ENCODE data around the gene CCDC187. TPM values are rescaled to one million over a fixed set of nuclear protein-coding genes. Genes with fewer than 3 reads are reported as not detected.

Gene CCDC187
- total RNA-seq, 1 donor from 2014 or later: not detected

DNA sequence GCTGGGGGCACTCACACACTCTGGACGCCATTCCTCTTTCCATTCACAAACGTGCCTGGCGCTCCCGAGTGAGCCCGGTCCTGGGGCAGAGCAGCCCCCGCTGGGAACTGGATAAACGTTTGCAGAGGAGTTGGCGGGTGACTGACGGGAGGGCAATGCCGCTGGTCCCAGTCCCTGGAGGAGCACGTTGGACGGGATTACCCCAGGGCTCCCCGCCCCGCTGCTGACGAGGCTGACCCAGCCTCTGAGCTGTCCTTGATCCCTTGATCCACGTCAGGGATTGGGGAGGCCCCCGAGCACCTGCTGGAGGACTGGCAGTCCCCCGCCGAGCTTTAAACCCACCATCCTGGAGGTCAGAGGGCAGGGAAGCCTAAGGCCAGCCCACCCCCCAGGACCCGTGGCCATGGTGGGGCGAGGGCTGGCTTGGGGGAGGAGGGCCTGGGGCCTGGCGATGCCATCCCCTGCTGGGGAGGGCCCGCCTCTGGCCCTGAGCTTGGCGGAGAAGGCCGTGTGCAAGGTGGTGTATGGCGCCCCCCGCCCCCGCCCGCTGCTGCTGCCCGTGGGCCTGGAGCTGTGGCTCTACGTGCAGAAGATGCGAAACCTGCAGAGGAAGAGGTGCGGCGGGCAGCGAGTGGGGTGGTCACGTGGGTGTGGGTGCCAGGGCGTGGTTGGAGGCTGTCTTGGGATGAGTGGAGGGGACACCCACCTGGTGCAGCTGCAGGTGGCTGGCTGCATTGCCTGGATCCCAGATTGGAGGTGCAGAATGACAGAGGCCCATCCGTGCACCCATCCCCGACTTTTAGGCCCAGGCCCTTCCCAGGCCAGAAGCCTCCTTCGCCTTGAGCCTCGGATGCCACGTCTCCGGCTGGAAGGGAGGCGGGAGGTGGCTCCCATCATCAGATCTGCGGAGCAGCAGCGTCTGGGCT, 27.9 kb upstream of the CCDC187 start:
- H3K9me3 Mint-ChIP-seq (ENCODE audit: low read depth): no peaks in the 10 kb centered on the region
- peaks cover 17% of the 10 kb centered on the region for H3K4me1 Mint-ChIP-seq (ENCODE audit: low read depth)
- no peaks in the 10 kb centered on the region for H3K27me3 Mint-ChIP-seq (ENCODE audit: low read depth)
- DNase-seq (ENCODE audit: low spot score): no peak
- TF ChIP-seq, protein P1, sequence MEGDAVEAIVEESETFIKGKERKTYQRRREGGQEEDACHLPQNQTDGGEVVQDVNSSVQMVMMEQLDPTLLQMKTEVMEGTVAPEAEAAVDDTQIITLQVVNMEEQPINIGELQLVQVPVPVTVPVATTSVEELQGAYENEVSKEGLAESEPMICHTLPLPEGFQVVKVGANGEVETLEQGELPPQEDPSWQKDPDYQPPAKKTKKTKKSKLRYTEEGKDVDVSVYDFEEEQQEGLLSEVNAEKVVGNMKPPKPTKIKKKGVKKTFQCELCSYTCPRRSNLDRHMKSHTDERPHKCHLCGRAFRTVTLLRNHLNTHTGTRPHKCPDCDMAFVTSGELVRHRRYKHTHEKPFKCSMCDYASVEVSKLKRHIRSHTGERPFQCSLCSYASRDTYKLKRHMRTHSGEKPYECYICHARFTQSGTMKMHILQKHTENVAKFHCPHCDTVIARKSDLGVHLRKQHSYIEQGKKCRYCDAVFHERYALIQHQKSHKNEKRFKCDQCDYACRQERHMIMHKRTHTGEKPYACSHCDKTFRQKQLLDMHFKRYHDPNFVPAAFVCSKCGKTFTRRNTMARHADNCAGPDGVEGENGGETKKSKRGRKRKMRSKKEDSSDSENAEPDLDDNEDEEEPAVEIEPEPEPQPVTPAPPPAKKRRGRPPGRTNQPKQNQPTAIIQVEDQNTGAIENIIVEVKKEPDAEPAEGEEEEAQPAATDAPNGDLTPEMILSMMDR (IDR thresholded peaks at IDR 0.05): no peak
- no peak overlapping the region for H3K27ac Mint-ChIP-seq (ENCODE audit: unreplicated experiment)
- H3K4me3 Mint-ChIP-seq (ENCODE audit: unreplicated experiment): no peak overlapping the region
- H3K36me3 Mint-ChIP-seq (ENCODE audit: low read depth): no peaks in the 10 kb centered on the region

DNA sequence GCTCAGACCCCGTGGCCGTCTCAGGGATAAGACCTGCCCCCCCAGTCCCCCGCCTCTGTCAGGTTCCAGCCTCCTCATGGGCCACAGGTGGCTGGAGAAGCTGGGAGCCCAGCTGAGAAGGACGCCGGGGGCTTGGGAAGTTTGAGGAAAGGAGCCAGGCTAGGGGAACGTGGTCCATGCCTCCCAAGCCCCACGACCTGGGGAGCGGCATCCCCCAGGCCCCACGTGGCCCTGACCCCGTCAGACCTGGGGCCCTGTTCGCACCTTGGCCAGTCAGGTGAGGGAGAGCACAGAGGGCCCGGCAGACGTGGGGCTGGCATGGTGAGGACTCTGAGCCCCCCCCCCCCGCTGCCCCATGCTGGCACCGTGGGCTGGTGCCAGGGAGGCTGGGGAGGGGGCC, 27.1 kb upstream of the CCDC187 start:
- H3K27me3 Mint-ChIP-seq (ENCODE audit: low read depth): no peaks in the 10 kb centered on the region
- TF ChIP-seq, protein P1 (IDR thresholded peaks at IDR 0.05): no peak
- no peaks in the 10 kb centered on the region for H3K36me3 Mint-ChIP-seq (ENCODE audit: low read depth)
- H3K4me3 Mint-ChIP-seq (ENCODE audit: unreplicated experiment): no peak overlapping the region
- DNase-seq (ENCODE audit: low spot score): no peak
- H3K9me3 Mint-ChIP-seq (ENCODE audit: low read depth): no peaks in the 10 kb centered on the region
- H3K27ac Mint-ChIP-seq (ENCODE audit: unreplicated experiment): no peak overlapping the region
- peaks cover 25% of the 10 kb centered on the region for H3K4me1 Mint-ChIP-seq (ENCODE audit: low read depth)

DNA sequence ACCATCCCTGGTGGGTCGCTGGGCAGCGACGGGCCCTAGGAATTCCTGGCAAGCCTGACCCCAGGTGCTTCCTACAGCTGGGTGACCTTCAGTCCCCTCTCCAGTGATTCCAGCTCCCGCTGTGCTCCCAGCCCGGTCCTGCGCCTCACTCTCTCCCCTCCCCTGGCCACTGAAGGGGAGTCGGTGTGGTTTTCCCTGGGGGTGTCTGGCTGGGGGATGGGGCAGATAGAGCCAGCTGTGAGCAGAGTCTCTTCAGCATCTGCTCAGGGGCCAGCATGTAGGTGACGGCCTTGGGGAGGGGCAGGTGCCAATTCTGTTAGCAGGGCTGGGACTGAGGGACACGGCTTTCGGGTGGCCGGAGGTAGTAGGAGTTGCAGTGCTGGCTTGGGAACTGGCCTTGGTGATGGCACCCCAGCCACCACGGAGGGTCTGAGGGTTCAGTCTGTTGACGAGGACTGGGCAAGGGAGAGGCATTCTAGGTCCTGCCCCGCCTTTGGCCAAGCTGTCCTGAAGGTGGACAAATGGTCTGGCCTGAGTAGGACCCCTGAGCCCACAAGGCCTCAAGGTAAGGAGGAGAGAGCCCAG, 26.6 kb upstream of the CCDC187 start:
- Mint-ChIP-seq H3K9me3 (ENCODE audit: low read depth) (no peaks in the 10 kb centered on the region), H3K4me1 (ENCODE audit: low read depth) (peaks cover 27% of the 10 kb centered on the region), H3K4me3 (ENCODE audit: unreplicated experiment) (no peak overlapping the region), H3K27ac (ENCODE audit: unreplicated experiment) (no peak overlapping the region), H3K27me3 (ENCODE audit: low read depth) (no peaks in the 10 kb centered on the region), H3K36me3 (ENCODE audit: low read depth) (no peaks in the 10 kb centered on the region)
- TF ChIP-seq, protein P1 (IDR thresholded peaks at IDR 0.05): no peak
- DNase-seq (ENCODE audit: low spot score): no peak

DNA sequence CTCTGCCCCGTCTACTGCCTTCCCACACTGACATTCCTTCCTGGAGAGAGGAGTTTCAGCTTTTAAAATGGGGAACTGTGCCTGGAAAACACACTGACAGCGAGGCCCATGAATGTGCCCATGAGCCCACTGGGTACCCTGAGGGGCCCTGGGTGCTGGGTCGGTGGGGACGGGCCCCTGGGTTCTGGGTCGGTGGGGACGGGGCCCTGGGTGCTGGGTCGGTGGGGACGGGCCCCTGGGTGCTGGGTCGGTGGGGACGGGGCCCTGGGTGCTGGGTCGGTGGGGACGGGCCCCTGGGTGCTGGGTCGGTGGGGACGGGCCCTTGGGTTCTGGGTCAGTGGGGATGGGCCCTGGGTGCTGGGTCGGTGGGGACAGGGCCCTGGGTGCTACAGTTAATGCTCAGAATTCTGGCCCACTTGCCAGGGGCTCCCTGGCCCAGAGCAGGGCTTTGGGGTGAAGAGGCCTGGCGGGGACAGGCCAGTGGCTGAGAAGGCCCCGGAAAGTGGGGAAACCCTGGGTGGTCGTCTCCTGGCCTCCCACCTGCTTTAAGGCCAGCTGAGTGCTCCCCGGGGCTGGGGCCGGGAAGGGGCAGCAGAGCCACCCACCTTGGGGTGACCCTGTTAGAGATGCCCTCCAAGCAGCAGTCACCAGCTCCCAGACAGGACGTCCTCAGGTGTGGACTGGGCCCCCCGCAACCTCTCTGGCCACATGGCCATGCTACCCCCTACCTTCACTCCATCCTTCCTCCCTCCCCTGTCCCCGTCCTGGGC, 25.9 kb upstream of the CCDC187 start:
- TF ChIP-seq, protein P1 (IDR thresholded peaks at IDR 0.05): no peak
- H3K36me3 Mint-ChIP-seq (ENCODE audit: low read depth): no peaks in the 10 kb centered on the region
- H3K27me3 Mint-ChIP-seq (ENCODE audit: low read depth): no peaks in the 10 kb centered on the region
- H3K27ac Mint-ChIP-seq (ENCODE audit: unreplicated experiment): no peak overlapping the region
- H3K9me3 Mint-ChIP-seq (ENCODE audit: low read depth): no peaks in the 10 kb centered on the region
- no peak overlapping the region for H3K4me3 Mint-ChIP-seq (ENCODE audit: unreplicated experiment)
- DNase-seq (ENCODE audit: low spot score): no peak
- peaks cover 27% of the 10 kb centered on the region for H3K4me1 Mint-ChIP-seq (ENCODE audit: low read depth)

DNA sequence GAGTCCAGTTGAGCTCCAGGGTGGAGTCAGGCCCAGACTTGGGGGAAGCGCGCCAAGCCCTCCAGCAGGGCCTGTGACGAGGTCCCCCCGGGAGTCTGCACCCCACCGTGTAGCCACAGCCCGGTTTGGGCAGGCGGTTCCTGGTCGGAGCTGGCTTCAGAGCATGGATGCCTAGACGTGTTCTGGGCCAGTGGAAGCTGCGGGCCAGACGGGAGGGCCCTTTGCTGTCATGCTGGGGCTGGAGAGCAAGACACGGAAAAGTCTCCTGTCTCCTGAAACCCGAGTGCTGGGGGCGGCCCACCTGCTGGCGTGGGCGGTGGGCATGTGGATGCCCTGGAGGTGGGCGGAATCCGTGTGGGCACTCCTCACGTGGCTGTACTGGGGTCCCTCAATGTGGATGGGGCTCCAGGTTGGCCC, 25.3 kb upstream of the CCDC187 start:
- Mint-ChIP-seq H3K4me1 (ENCODE audit: low read depth) (peaks cover 27% of the 10 kb centered on the region), H3K4me3 (ENCODE audit: unreplicated experiment) (peak overlapping the region; percentile 83), H3K9me3 (ENCODE audit: low read depth) (no peaks in the 10 kb centered on the region), H3K27me3 (ENCODE audit: low read depth) (no peaks in the 10 kb centered on the region), H3K36me3 (ENCODE audit: low read depth) (no peaks in the 10 kb centered on the region), H3K27ac (ENCODE audit: unreplicated experiment) (no peak overlapping the region)
- TF ChIP-seq, protein P1 (IDR thresholded peaks at IDR 0.05): no peak
- no peak for DNase-seq (ENCODE audit: low spot score)
